GM23338 (cell line): Measurements from ENCODE around the gene RHOA.

Source experiments
- CREB1 ChIP-seq: fragments of 250-450 bp; sonication (Bioruptor Pico); IDR thresholded peaks from 2 replicates; pipeline ENCODE4 v1.5.0; 2020; ENCODE audit warnings: low read depth, mild to moderate bottlenecking, moderate library complexity
- CTCF ChIP-seq, 2 experiments: fragments of 200-600 bp in 1 of 2; sonication (generic) in 1 of 2; conservative IDR thresholded peaks; 2 replicates each; pipeline versions ENCODE4 v1.5.1 to v1.6.1; 2016 to 2017; ENCODE audit warnings: antibody characterized with exemption in 2 of 2, low read depth in 2 of 2, mild to moderate bottlenecking in 2 of 2, moderate library complexity in 1 of 2
- EZH2 ChIP-seq: fragments of 200-600 bp; sonication (generic); IDR thresholded peaks from one replicate; pipeline ENCODE4 v1.8.0; 2017; ENCODE audit warnings: antibody characterized with exemption, mild to moderate bottlenecking, low read depth; ENCODE audit not compliant: unreplicated experiment
- EZH2phosphoT487 ChIP-seq: fragments of 200-600 bp; sonication (generic); IDR thresholded peaks from one replicate; pipeline ENCODE4 v1.8.1; 2018; ENCODE audit warnings: antibody characterized with exemption; ENCODE audit not compliant: unreplicated experiment
- JUNB ChIP-seq: IDR thresholded peaks from one replicate; pipeline ENCODE4 v1.6.1; 2016; ENCODE audit warnings: antibody characterized with exemption; ENCODE audit not compliant: unreplicated experiment
- NANOG ChIP-seq: IDR thresholded peaks from 2 replicates; pipeline ENCODE4 v1.6.1; 2016; ENCODE audit warnings: antibody characterized with exemption, borderline replicate concordance
- POLR2AphosphoS5 ChIP-seq: IDR thresholded peaks from 2 replicates; pipeline ENCODE4 v1.6.1; 2016; ENCODE audit warnings: antibody characterized with exemption, low read depth
- REST ChIP-seq: IDR thresholded peaks from one replicate; pipeline ENCODE4 v1.6.1; 2018; ENCODE audit warnings: antibody characterized with exemption; ENCODE audit not compliant: unreplicated experiment
- STAT1 ChIP-seq: IDR thresholded peaks from one replicate; pipeline ENCODE4 v1.6.1; 2016; ENCODE audit warnings: antibody characterized with exemption; ENCODE audit not compliant: unreplicated experiment
- ZNF114 ChIP-seq: fragments of 250-450 bp; sonication (Bioruptor Pico); IDR thresholded peaks from 2 replicates; pipeline ENCODE4 v1.5.0; 2020; ENCODE audit warnings: mild to moderate bottlenecking, moderate library complexity
- TF ChIP-seq, protein P1 (sequence below): IDR thresholded peaks from 2 replicates; pipeline ENCODE4 v1.6.1; 2016; ENCODE audit warnings: antibody characterized with exemption

GRCh38 chr3:49413338-49413734 lies 1.6 kb upstream of the RHOA start:
- TF ChIP-seq CTCF (conservative IDR thresholded peaks at IDR 0.05; ENCODE audit: low read depth in 2 of 2) (no peak), JUNB (no peak), EZH2 (no peak), POLR2AphosphoS5 (no peak), REST (no peak), EZH2phosphoT487 (no peak), NANOG (no peak), CREB1 (CRISPR knock-in tag) (no peak), ZNF114 (no peak), STAT1 (no peak)
- TF ChIP-seq, protein P1, sequence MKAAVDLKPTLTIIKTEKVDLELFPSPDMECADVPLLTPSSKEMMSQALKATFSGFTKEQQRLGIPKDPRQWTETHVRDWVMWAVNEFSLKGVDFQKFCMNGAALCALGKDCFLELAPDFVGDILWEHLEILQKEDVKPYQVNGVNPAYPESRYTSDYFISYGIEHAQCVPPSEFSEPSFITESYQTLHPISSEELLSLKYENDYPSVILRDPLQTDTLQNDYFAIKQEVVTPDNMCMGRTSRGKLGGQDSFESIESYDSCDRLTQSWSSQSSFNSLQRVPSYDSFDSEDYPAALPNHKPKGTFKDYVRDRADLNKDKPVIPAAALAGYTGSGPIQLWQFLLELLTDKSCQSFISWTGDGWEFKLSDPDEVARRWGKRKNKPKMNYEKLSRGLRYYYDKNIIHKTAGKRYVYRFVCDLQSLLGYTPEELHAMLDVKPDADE, result no peak
